Measurements from ENCODE around the gene SORCS3. TPM values are rescaled to one million over a fixed set of nuclear protein-coding genes. Genes with fewer than 3 reads are reported as not detected.

SORCS3 gene
- total RNA-seq, 1 experiment from 2014 or later, result 0.04 TPM

DNA sequence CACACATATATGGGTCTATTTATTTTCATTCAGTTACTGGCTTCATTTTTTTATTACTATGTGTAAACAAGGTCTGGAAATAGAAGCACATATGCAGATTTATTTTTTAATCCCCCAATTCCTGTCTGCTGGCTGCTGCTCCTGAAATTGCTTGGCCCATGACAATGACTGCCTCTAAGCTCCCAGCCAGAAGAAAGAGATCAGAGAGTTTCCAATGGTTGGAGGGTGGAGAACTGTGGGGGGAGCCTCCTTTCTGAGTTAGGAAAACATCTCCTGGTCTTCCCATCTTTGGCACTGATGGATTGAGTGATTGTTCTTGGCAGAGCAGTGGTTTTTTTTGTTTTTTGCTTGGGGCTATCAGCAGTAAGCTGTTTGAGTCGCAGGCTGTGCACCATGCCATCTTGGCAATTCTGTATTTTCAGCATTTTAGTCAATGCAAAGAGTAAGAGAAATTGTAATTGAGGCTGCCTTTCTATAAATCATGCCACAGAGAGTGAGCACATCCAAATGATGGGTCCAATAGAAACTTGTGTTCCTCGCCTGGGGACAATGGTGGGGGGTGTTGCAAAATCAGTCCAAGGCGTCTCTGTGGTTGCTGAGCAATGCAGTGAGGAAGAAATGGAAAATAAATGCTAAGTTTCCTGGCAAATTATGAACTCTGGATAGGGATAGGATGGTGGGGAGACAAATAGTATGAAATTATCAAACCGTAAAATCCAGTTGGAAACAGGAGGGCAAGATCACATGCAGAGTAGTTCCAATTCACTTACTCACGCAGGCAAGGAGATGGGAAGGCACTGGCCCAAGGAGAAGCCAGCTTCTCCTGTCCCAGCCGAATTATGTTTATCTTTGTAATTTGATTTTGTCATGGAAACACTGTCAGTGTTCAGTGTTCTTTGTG, 382.4 kb downstream of the SORCS3 start:
- Histone ChIP-seq H3K4me2 (ENCODE audit: insufficient read depth, insufficient read length, low read length) (no peak overlapping the region), H2BK20ac (ENCODE audit: low read depth, low read length, poor library complexity, severe bottlenecking) (no peak overlapping the region), H3K27me3 (ENCODE audit: insufficient read depth, low read length) (no peaks in the 10 kb centered on the region), H4K8ac (replicated peaks; ENCODE audit: insufficient read length, low read depth, low read length) (no peak overlapping the region), H3K56ac (ENCODE audit: insufficient read length, low read depth, low read length) (no peak overlapping the region), H3K23ac (ENCODE audit: insufficient read length, low read depth, low read length) (no peak overlapping the region), H3K27ac (ENCODE audit: insufficient read length, low read depth, low read length) (no peak overlapping the region), H3K18ac (ENCODE audit: insufficient read length, low read depth, low read length) (no peak overlapping the region), H4K91ac (ENCODE audit: insufficient read length, low read depth, low read length) (no peak overlapping the region), H2BK5ac (ENCODE audit: insufficient read length, low read length) (no peak overlapping the region), H2BK12ac (ENCODE audit: insufficient read length, low read depth, low read length) (no peak overlapping the region), H3K79me2 (ENCODE audit: insufficient read depth, low read length) (no peaks in the 10 kb centered on the region), H2AFZ (ENCODE audit: low read length) (no peak overlapping the region), H4K5ac (ENCODE audit: insufficient read length, low read depth, low read length) (no peak overlapping the region), H2BK120ac (ENCODE audit: low read depth, low read length, poor library complexity, severe bottlenecking) (no peak overlapping the region), H3K79me1 (ENCODE audit: insufficient read depth, low read depth, low read length, poor library complexity, severe bottlenecking) (no peaks in the 10 kb centered on the region), H3K9ac (ENCODE audit: extremely low read depth, insufficient read length, low read length) (no peak overlapping the region), H3K14ac (ENCODE audit: insufficient read depth, low read length) (no peak overlapping the region), H4K20me1 (ENCODE audit: control insufficient read depth, insufficient read depth, insufficient read length) (no peaks in the 10 kb centered on the region), H2BK15ac (ENCODE audit: low read depth, low read length) (no peak overlapping the region), H3K23me2 (ENCODE audit: insufficient read length, low read depth, low read length, poor library complexity, severe bottlenecking) (no peaks in the 10 kb centered on the region), H3T11ph (ENCODE audit: low read length) (no peak overlapping the region), H3K9me3 (ENCODE audit: control insufficient read depth, low read depth, low read length) (no peaks in the 10 kb centered on the region), H2AK5ac (ENCODE audit: insufficient read length, low read length) (no peak overlapping the region), H3K4me1 (ENCODE audit: insufficient read depth, low read length) (peaks cover 9% of the 10 kb centered on the region; the same call in 1 of the 2 replicates), H3K4ac (ENCODE audit: low read depth, low read length) (no peak overlapping the region)
- Mint-ChIP-seq H3K27me3 (ENCODE audit: low read depth) (peaks cover 6% of the 10 kb centered on the region; the same call in 1 of the 2 replicates), H3K4me3 (no peak overlapping the region; a peak in 1 of 5 replicates), H3K36me3 (ENCODE audit: insufficient read depth in 1 of 3, low read depth in 3 of 3) (no peaks in the 10 kb centered on the region; a peak in 1 of 7 replicates), H3K27ac (peak overlapping the region in 2 of 3 experiments; percentile 2 to 5; a peak in 1 of 7 replicates), H3K4me1 (peaks cover 29 to 37% of the 10 kb centered on the region in 2 experiments), H3K9me3 (no peaks in the 10 kb centered on the region)
- no CpG with 5 or more reads among the region's 6 CpGs for WGBS (ENCODE audit: extremely low coverage, insufficient read length, low lambda C conversion rate)
- no peak for DNase-seq
- TF ChIP-seq, protein P1, sequence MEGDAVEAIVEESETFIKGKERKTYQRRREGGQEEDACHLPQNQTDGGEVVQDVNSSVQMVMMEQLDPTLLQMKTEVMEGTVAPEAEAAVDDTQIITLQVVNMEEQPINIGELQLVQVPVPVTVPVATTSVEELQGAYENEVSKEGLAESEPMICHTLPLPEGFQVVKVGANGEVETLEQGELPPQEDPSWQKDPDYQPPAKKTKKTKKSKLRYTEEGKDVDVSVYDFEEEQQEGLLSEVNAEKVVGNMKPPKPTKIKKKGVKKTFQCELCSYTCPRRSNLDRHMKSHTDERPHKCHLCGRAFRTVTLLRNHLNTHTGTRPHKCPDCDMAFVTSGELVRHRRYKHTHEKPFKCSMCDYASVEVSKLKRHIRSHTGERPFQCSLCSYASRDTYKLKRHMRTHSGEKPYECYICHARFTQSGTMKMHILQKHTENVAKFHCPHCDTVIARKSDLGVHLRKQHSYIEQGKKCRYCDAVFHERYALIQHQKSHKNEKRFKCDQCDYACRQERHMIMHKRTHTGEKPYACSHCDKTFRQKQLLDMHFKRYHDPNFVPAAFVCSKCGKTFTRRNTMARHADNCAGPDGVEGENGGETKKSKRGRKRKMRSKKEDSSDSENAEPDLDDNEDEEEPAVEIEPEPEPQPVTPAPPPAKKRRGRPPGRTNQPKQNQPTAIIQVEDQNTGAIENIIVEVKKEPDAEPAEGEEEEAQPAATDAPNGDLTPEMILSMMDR (conservative IDR thresholded peaks at IDR 0.05), result no peak

Data from H9 (cell line).